ENCODE results near the gene SLC17A8. TPM values are rescaled to one million over a fixed set of nuclear protein-coding genes. Genes with fewer than 3 reads are reported as not detected.

The SLC17A8 gene
- total RNA-seq, 1 donor from 2014 or later = not detected

DNA sequence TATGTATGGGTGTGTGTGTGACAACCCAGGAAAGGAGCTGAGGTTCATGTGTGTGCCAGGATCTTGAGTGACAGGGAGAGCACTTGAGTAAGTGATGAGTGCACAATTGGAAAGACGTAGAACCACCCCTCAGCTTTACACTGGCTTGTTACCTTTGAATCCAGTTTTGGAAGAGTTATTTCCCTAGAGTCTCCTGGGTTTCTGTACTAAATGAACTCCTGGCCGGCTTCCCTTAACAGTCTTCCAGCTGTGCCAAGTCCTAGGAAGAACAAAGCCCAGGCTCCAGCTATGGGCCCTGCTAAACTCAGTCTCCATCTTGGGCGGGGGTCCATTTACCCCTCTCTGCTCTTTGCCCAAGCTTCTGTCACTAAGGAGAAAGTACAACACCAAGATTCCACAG lies 97.1 kb downstream of the SLC17A8 start:
- DNase-seq = no peak
- intact Hi-C loops (cut with DNase I) = no loop called here
- ATAC-seq (ENCODE audit: poor library complexity) = no peak

DNA sequence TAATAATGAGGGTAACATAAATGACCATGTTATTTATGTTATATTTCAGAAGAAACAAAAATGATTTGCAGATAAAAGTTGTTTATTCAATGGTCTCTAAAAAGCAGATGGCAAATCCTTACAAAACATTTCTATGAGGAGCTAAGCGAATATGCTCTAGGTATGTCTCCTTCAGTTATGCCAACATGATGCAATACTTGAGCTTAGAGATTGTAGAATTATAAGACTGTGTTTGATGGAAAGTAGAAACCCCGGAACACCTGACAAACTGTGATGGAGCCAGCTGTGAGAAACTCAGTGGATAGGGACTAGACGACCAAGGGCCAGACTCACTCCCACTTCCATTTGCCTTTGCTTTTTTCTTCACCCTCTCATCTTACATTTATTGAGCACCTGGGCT lies 99.0 kb downstream of the SLC17A8 start:
- intact Hi-C loops (cut with DNase I) = no loop called here
- no peak for DNase-seq
- no peak for ATAC-seq (ENCODE audit: poor library complexity)

DNA sequence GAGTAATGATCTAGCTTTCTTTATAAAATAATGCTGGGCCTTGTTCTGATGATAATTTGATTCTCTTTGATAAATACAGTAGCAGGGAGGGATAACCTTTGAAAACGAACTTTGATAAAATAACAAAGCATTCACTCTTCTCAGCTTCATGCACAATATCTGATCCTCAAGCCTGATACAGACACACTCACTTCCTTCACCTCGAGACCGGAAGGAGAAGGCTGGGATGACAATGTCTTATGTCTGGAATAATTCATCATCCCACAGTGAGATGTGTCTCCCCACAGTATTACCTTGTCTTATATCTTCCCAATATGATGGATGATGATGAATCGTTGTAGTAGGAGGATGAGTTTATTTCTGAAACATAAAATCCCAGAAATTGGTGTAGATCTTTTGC lies 101.3 kb downstream of the SLC17A8 start:
- intact Hi-C loops (cut with DNase I) = no loop called here
- ATAC-seq (ENCODE audit: poor library complexity) (no peak), DNase-seq (no peak)

DNA sequence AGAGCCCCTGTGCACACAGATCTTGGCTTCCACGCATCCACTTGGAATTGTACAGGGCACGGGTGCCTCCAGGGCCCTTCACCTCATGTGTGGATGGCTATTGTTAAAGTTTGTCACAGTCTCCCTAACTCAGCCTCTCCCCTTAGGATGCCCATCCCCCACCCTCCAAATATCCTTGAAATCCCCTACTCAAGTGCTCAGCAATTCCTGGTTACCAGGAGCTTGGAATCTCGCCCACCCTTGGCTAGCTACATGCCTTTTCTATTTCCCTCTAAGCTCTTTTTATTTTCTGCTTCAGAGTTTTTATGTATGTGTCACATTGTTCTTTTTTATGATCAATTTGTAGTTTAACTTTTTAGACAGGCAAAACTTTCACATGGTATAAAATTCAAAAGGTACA lies 103.8 kb downstream of the SLC17A8 start:
- DNase-seq (no peak), ATAC-seq (ENCODE audit: poor library complexity) (no peak)
- intact Hi-C loops (cut with DNase I) = no loop called here

DNA sequence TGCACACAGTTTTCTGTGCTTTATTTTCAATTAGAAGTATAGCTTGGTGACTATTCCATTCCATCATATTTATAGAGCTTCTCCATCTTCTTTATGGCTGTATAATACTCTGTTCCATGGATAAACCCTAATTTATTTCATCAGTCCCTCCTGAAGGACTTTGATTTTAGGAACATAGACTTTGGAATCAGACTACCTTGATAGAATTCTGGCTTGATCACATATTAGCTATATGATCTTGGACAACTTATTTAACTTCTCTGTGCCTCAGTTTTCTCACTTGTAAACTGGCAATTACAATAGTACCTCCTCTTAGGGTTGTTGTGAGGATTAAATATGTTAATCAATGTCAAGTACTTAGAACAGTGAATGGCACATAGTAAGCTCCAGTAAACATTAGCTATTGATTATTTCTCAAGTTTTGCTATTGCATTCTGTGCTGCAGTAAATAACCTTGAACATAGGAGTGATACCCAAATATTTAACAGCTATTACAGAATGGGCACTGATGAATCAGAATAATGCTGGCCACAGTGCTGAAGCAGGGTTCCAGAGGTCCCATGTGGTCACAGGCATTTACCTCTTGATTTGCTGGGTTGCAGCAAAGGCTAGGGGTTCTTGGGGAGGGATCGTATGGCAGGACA lies 104.6 kb downstream of the SLC17A8 start:
- intact Hi-C loops (cut with DNase I) = no loop called here
- ATAC-seq (ENCODE audit: poor library complexity) = no peak
- no peak for DNase-seq

DNA sequence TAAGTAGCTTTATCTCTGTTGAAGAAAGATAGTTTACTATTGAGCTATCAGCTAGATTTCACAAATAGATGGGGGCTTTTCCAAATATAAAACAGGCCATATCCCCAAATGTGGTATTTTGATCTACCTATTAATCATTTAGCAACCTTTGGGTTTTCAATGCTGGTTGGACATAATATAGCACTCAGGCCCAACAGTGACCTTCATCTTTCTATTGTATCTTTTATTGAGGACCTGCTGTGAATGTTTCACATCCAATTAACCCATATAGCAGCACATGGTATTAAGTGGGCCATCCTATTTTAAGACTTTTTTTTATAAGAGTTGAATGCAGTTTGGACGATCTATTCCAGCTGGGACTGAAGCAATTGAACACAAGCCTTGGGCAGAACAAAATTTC lies 106.8 kb downstream of the SLC17A8 start:
- DNase-seq = no peak
- ATAC-seq (ENCODE audit: poor library complexity) = no peak
- intact Hi-C loops (cut with DNase I) = no loop called here

DNA sequence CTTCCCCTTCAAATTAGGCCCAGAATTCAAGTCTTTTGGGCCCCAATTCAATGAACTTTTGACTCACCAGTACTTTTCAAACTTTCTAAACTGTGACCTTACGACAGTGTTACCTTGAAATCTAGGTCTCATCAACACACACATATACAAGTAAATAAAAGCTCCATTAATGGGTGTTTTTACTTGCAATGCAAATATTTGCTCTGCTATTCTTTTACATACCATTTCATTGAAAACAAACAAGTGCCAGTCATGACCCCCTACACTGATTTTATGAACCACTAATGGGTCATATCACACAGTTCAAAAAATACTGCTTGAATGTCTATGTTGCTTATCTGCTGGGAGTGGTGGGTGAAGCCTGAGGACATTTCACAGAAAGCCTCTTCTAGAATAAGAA lies 107.7 kb downstream of the SLC17A8 start:
- intact Hi-C loops (cut with DNase I) = no loop called here

DNA sequence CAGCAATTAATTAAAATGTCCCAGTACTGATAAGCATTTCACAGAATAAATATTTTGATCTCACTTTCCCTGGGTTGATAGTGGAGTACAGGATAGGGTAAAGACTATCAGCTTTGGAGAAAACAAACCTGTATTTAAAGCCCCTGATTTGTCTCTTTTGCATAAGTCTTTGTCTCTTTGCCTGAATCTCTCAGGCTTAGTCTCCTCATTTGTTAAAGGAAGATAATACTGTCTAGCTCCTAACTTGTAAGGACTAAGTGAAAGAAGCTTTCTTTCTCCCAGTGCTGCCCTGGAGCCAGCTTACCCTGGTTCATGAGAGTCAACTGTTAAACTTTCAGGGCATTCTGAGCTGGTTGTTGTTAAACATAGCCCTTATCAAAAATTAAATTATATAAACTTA lies 111.3 kb downstream of the SLC17A8 start:
- ATAC-seq (ENCODE audit: poor library complexity) = no peak

More for the DNA sequence above, 107.7 kb downstream of the SLC17A8 start:
- ATAC-seq (ENCODE audit: poor library complexity) = no peak
- DNase-seq = no peak

More for the DNA sequence above, 111.3 kb downstream of the SLC17A8 start:
- intact Hi-C loops (cut with DNase I) = no loop called here
- no peak for DNase-seq

Other genes with a start within 250 kb of the SLC17A8 start
- 9.3 TPM for gene BLTP3B, start 214.2 kb upstream of the SLC17A8 start, total RNA-seq
- gene ACTR6, start 156.3 kb upstream of the SLC17A8 start, total RNA-seq = 18.7 TPM
- gene DEPDC4, start 90.0 kb upstream of the SLC17A8 start, total RNA-seq = 0.32 TPM
- 24.7 TPM for gene SCYL2, start 89.9 kb upstream of the SLC17A8 start, total RNA-seq
- gene NR1H4, start 116.8 kb downstream of the SLC17A8 start, total RNA-seq = not detected
- 2.4 TPM for gene GAS2L3, start 216.6 kb downstream of the SLC17A8 start, total RNA-seq

Data from Right ventricle myocardium superior (tissue), 1 donor.